ENCODE data around the gene MPPED2. TPM values are rescaled to one million over a fixed set of nuclear protein-coding genes. Genes with fewer than 3 reads are reported as not detected.

Gene MPPED2
- total RNA-seq, 1 experiment from 2014 or later, result 4.7 TPM

DNA sequence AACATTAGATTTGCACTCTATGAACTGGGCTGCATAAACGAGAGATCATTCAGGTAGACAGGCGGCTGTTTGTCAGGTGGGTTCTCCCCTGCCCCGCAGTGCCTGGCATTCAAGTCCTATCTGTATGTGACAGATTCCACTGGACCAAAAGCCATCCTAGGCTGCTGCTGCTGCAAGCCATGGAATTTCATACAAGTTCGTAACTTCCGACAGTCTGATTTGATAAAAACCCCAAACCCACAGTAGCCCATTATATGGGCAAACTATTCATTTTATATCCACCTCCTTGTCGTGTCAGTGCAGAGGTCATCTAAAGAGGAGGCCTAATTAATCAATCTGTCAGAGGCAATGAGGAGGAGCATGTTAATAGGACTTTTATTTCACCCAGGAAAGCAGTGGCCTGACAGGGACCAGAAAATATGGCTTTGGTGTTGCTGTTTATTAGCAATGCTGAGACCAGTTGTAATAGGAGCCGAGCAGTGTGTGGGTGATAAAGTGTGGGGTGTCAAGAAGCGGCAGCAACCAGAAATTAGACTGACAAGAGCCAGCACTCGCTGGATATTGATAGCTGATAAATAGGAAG lies 139.0 kb downstream of the MPPED2 start:
- Histone ChIP-seq H2BK20ac (ENCODE audit: low read depth, low read length, poor library complexity, severe bottlenecking) (no peak overlapping the region), H3K18ac (ENCODE audit: insufficient read length, low read depth, low read length) (no peak overlapping the region), H2BK120ac (ENCODE audit: low read depth, low read length, poor library complexity, severe bottlenecking) (no peak overlapping the region), H3K4me2 (ENCODE audit: insufficient read depth, insufficient read length, low read length) (no peak overlapping the region), H3K14ac (ENCODE audit: insufficient read depth, low read length) (no peak overlapping the region), H2AK5ac (ENCODE audit: insufficient read length, low read length) (no peak overlapping the region), H2BK15ac (ENCODE audit: low read depth, low read length) (no peak overlapping the region), H3K23ac (ENCODE audit: insufficient read length, low read depth, low read length) (no peak overlapping the region), H4K20me1 (ENCODE audit: control insufficient read depth, insufficient read depth, insufficient read length) (no peaks in the 10 kb centered on the region), H3T11ph (ENCODE audit: low read length) (no peak overlapping the region), H4K5ac (ENCODE audit: insufficient read length, low read depth, low read length) (no peak overlapping the region), H4K91ac (ENCODE audit: insufficient read length, low read depth, low read length) (no peak overlapping the region), H3K9ac (ENCODE audit: extremely low read depth, insufficient read length, low read length) (no peak overlapping the region), H3K4me1 (ENCODE audit: insufficient read depth, low read length) (peaks cover 17% of the 10 kb centered on the region), H3K79me2 (ENCODE audit: insufficient read depth, low read length) (no peaks in the 10 kb centered on the region), H2BK12ac (ENCODE audit: insufficient read length, low read depth, low read length) (no peak overlapping the region), H2BK5ac (ENCODE audit: insufficient read length, low read length) (no peak overlapping the region), H3K27ac (ENCODE audit: insufficient read length, low read depth, low read length) (no peak overlapping the region), H3K79me1 (ENCODE audit: insufficient read depth, low read depth, low read length, poor library complexity, severe bottlenecking) (no peaks in the 10 kb centered on the region), H3K9me3 (ENCODE audit: control insufficient read depth, low read depth, low read length) (no peaks in the 10 kb centered on the region), H2AFZ (ENCODE audit: low read length) (no peak overlapping the region), H3K23me2 (ENCODE audit: insufficient read length, low read depth, low read length, poor library complexity, severe bottlenecking) (no peaks in the 10 kb centered on the region), H3K4ac (ENCODE audit: low read depth, low read length) (no peak overlapping the region), H3K56ac (ENCODE audit: insufficient read length, low read depth, low read length) (no peak overlapping the region), H3K27me3 (ENCODE audit: insufficient read depth, low read length) (no peaks in the 10 kb centered on the region), H4K8ac (replicated peaks; ENCODE audit: insufficient read length, low read depth, low read length) (no peak overlapping the region)
- H3K27me3 Mint-ChIP-seq (ENCODE audit: low read depth), result peaks cover 43% of the 10 kb centered on the region
- H3K4me3 Mint-ChIP-seq, result no peak overlapping the region
- TF ChIP-seq CTCF (conservative IDR thresholded peaks at IDR 0.05), result no peak
- H3K27ac Mint-ChIP-seq, result no peak overlapping the region; a peak in 1 of 7 replicates
- H3K4me1 Mint-ChIP-seq, result peaks cover 52 to 57% of the 10 kb centered on the region in 2 experiments
- no CpG with 5 or more reads among the region's 9 CpGs for WGBS (ENCODE audit: extremely low coverage, insufficient read length, low lambda C conversion rate)
- H3K36me3 Mint-ChIP-seq (ENCODE audit: insufficient read depth in 1 of 3, low read depth in 3 of 3), result no peaks in the 10 kb centered on the region; a peak in 1 of 7 replicates
- DNase-seq, result no peak
- no peaks in the 10 kb centered on the region for H3K9me3 Mint-ChIP-seq

Data from H9 (cell line).